Neuronal stem cell (in vitro differentiated cells): ENCODE results near the gene CUL3.
"Not testable (repeated sequence)": the region's sequence is repeated elsewhere in the genome, so short reads cannot be mapped to it uniquely, and the experiment has no call there.

Experiments
- DNase-seq: peaks from one replicate; pipeline ENCODE4 v3.0.0-alpha.2; 2013; ENCODE audit warnings: low spot score
- H2AFZ ChIP-seq: one replicate; pipeline ENCODE4 v1.6.1; 2013; ENCODE audit warnings: mild to moderate bottlenecking, low read length, inconsistent platforms
- H2AK5ac ChIP-seq: 2 replicates; pipeline ENCODE4 v1.6.1; 2013; ENCODE audit warnings: low read depth, mild to moderate bottlenecking, inconsistent platforms, low read length, moderate library complexity, mixed read lengths
- H2BK120ac ChIP-seq: 2 replicates; pipeline ENCODE4 v1.6.1; 2013; ENCODE audit warnings: low read depth, mild to moderate bottlenecking, inconsistent platforms, low read length, moderate library complexity, mixed read lengths
- H2BK12ac ChIP-seq: one replicate; pipeline ENCODE4 v1.6.1; 2013; ENCODE audit warnings: low read length, inconsistent platforms
- H2BK15ac ChIP-seq: 2 replicates; pipeline ENCODE4 v1.6.1; 2013; ENCODE audit warnings: mild to moderate bottlenecking, low read length, inconsistent platforms, mixed read lengths
- H2BK5ac ChIP-seq: one replicate; pipeline ENCODE4 v1.6.1; 2013; ENCODE audit warnings: inconsistent platforms, mild to moderate bottlenecking, low read length, moderate library complexity
- H3K14ac ChIP-seq: one replicate; pipeline ENCODE4 v1.6.1; 2013; ENCODE audit warnings: low read length, inconsistent platforms
- H3K18ac ChIP-seq: 2 replicates; pipeline ENCODE4 v1.6.1; 2013; ENCODE audit warnings: low read length, inconsistent platforms
- H3K23ac ChIP-seq: 2 replicates; pipeline ENCODE4 v1.6.1; 2013; ENCODE audit warnings: low read depth, mild to moderate bottlenecking, mixed read lengths, low read length, inconsistent platforms; ENCODE audit not compliant: poor library complexity
- H3K27ac ChIP-seq: replicated peaks from 3 replicates; pipeline ENCODE4 v1.5.1; 2013; ENCODE audit warnings: low read length, inconsistent platforms
- H3K27me3 ChIP-seq, 3 experiments: 2 replicates each; pipeline ENCODE4 v1.6.1; 2013; ENCODE audit warnings: low read length in 3 of 3, mild to moderate bottlenecking in 2 of 3, inconsistent platforms in 1 of 3, low read depth in 1 of 3, mixed read lengths in 1 of 3, moderate library complexity in 1 of 3; ENCODE audit not compliant: control insufficient read depth in 3 of 3, insufficient read depth in 3 of 3
- H3K36me3 ChIP-seq, 2 donors: replicated peaks in 1 of 2; 2 replicates each; pipeline ENCODE4 v1.6.1; 2013; ENCODE audit warnings: low read length in 2 of 2; ENCODE audit not compliant: control insufficient read depth in 2 of 2, insufficient read depth in 2 of 2
- H3K4ac ChIP-seq: 2 replicates; pipeline ENCODE4 v1.6.1; 2013; ENCODE audit warnings: inconsistent platforms, mild to moderate bottlenecking, low read length, moderate library complexity
- H3K4me1 ChIP-seq, 2 donors: 1 replicate in 1 of 2; 2 replicates in 1 of 2; pipeline ENCODE4 v1.6.1; 2013; ENCODE audit warnings: low read length in 2 of 2, low read depth in 1 of 2; ENCODE audit not compliant: control insufficient read depth in 2 of 2, insufficient read depth in 1 of 2
- H3K4me2 ChIP-seq: one replicate; pipeline ENCODE4 v1.6.1; 2013; ENCODE audit warnings: mild to moderate bottlenecking, low read length, inconsistent platforms; ENCODE audit not compliant: insufficient read depth, poor library complexity, severe bottlenecking
- H3K4me3 ChIP-seq, 2 donors: 2 replicates each; pipeline ENCODE4 v1.5.1; 2013; ENCODE audit warnings: low read length in 2 of 2, mild to moderate bottlenecking in 2 of 2, inconsistent platforms in 1 of 2, moderate library complexity in 1 of 2
- H3K79me1 ChIP-seq: one replicate; pipeline ENCODE4 v1.6.1; 2013; ENCODE audit warnings: low read depth, mild to moderate bottlenecking, inconsistent platforms, low read length, moderate library complexity
- H3K9ac ChIP-seq: one replicate; pipeline ENCODE4 v1.6.1; 2013; ENCODE audit warnings: mild to moderate bottlenecking, low read depth, low read length, inconsistent platforms; ENCODE audit not compliant: poor library complexity
- H3K9me3 ChIP-seq, 2 donors: replicated peaks in 1 of 2; 2 replicates each; pipeline versions ENCODE3 to v1.6.1; 2013; ENCODE audit warnings: low read length in 2 of 2, mild to moderate bottlenecking in 2 of 2, inconsistent platforms in 1 of 2, low read depth in 1 of 2, mixed read lengths in 1 of 2, moderate library complexity in 1 of 2; ENCODE audit not compliant: control insufficient read depth in 2 of 2, insufficient read depth in 1 of 2
- H4K8ac ChIP-seq: one replicate; pipeline ENCODE4 v1.6.1; 2013; ENCODE audit warnings: low read depth, mild to moderate bottlenecking, inconsistent platforms, low read length, moderate library complexity
- H4K91ac ChIP-seq: one replicate; pipeline ENCODE4 v1.6.1; 2013; ENCODE audit warnings: low read length, low read depth, mild to moderate bottlenecking, inconsistent platforms; ENCODE audit not compliant: poor library complexity
- WGBS, 2 donors: extraction: QIAGEN DNeasy Blood & Tissue Kit; methylation state at CpG; one replicate each; pipeline ENCODE4 v1.1.7; 2013; ENCODE audit warnings: missing lambda C conversion rate in 2 of 2, mixed read lengths in 1 of 2; ENCODE audit not compliant: insufficient read length in 2 of 2, insufficient replicate concordance in 1 of 2; ENCODE audit errors: extremely low coverage in 2 of 2; 5-methylcytosine and 5-hydroxymethylcytosine counted together

The CUL3 gene

GRCh38 chr2:224583033-224583432, 2.1 kb downstream of the CUL3 start:
- H2AK5ac ChIP-seq, H4K8ac ChIP-seq, H3K23ac ChIP-seq, H3K18ac ChIP-seq, H3K27me3 ChIP-seq, H3K4ac ChIP-seq, H2BK120ac ChIP-seq, H2BK15ac ChIP-seq, H3K4me1 ChIP-seq, H4K91ac ChIP-seq, H3K14ac ChIP-seq, DNase-seq, H3K27ac ChIP-seq, H3K79me1 ChIP-seq, H2BK5ac ChIP-seq, H3K9ac ChIP-seq, H2AFZ ChIP-seq, H2BK12ac ChIP-seq: not testable (repeated sequence)
- Histone ChIP-seq H3K4me3 (peak overlapping the region in 1 of 2 donors; percentile 95), H3K9me3 (peaks cover 0 to 17% of the 10 kb centered on the region in 2 donors), H3K4me2 (peak overlapping the region; percentile 11), H3K36me3 (peaks cover 2 to 47% of the 10 kb centered on the region in 2 donors)
- no CpG with 5 or more reads among the region's 14 CpGs for WGBS, 2 donors

GRCh38 chr2:224580248-224580647, 4.9 kb downstream of the CUL3 start:
- H2BK15ac ChIP-seq = no peak overlapping the region
- no peak overlapping the region for H3K9ac ChIP-seq
- no peak overlapping the region for H3K4me3 ChIP-seq
- peaks cover 2% of the 10 kb centered on the region for H3K79me1 ChIP-seq
- H2BK5ac ChIP-seq = no peak overlapping the region
- peaks cover 1 to 4% of the 10 kb centered on the region in 2 donors for H3K4me1 ChIP-seq
- no peak overlapping the region for H3K27ac ChIP-seq
- H3K36me3 ChIP-seq = peaks cover 2 to 50% of the 10 kb centered on the region in 2 donors
- H3K9me3 ChIP-seq = peaks cover 0 to 17% of the 10 kb centered on the region in 2 donors
- H3K14ac ChIP-seq = no peak overlapping the region
- no peak overlapping the region for H3K4ac ChIP-seq
- H3K23ac ChIP-seq = no peak overlapping the region
- no peaks in the 10 kb centered on the region for H3K27me3 ChIP-seq
- H3K18ac ChIP-seq = no peak overlapping the region
- H4K91ac ChIP-seq = no peak overlapping the region
- no CpG with 5 or more reads among the region's 12 CpGs for WGBS, 2 donors
- no peak overlapping the region for H2AFZ ChIP-seq
- no peak overlapping the region for H3K4me2 ChIP-seq
- no peak for DNase-seq
- no peak overlapping the region for H4K8ac ChIP-seq
- H2AK5ac ChIP-seq = no peak overlapping the region
- no peak overlapping the region for H2BK120ac ChIP-seq
- H2BK12ac ChIP-seq = no peak overlapping the region

GRCh38 chr2:224579411-224579810, 5.8 kb downstream of the CUL3 start:
- Histone ChIP-seq H3K4me2 (no peak overlapping the region), H2BK15ac (no peak overlapping the region), H4K8ac (no peak overlapping the region), H2BK12ac (no peak overlapping the region), H3K4me1 (peaks cover 3 to 11% of the 10 kb centered on the region in 2 donors), H3K27me3 (no peaks in the 10 kb centered on the region), H3K79me1 (peaks cover 2% of the 10 kb centered on the region), H3K4me3 (no peak overlapping the region), H2BK5ac (no peak overlapping the region), H3K27ac (no peak overlapping the region), H3K9ac (no peak overlapping the region), H2BK120ac (no peak overlapping the region), H3K23ac (no peak overlapping the region), H3K4ac (no peak overlapping the region), H2AK5ac (no peak overlapping the region), H2AFZ (no peak overlapping the region), H3K14ac (no peak overlapping the region), H3K9me3 (peaks cover 0 to 17% of the 10 kb centered on the region in 2 donors), H3K36me3 (peaks cover 2 to 50% of the 10 kb centered on the region in 2 donors), H4K91ac (no peak overlapping the region), H3K18ac (no peak overlapping the region)
- no CpG with 5 or more reads among the region's 2 CpGs for WGBS, 2 donors
- DNase-seq = no peak

GRCh38 chr2:224577541-224577940, 7.6 kb downstream of the CUL3 start:
- WGBS, 2 donors = no CpG with 5 or more reads among the region's 2 CpGs
- H3K18ac ChIP-seq = no peak overlapping the region
- DNase-seq = no peak
- no peak overlapping the region for H2BK15ac ChIP-seq
- peaks cover 3 to 11% of the 10 kb centered on the region in 2 donors for H3K4me1 ChIP-seq
- H3K9ac ChIP-seq = no peak overlapping the region
- peaks cover 0 to 10% of the 10 kb centered on the region in 2 donors for H3K9me3 ChIP-seq
- H3K4me2 ChIP-seq = no peak overlapping the region
- no peak overlapping the region for H2BK120ac ChIP-seq
- H2BK12ac ChIP-seq = no peak overlapping the region
- no peak overlapping the region for H2AK5ac ChIP-seq
- no peak overlapping the region for H3K27ac ChIP-seq
- no peak overlapping the region for H3K14ac ChIP-seq
- no peak overlapping the region for H3K4me3 ChIP-seq
- H2BK5ac ChIP-seq = no peak overlapping the region
- no peak overlapping the region for H4K8ac ChIP-seq
- H3K36me3 ChIP-seq = peaks cover 2 to 47% of the 10 kb centered on the region in 2 donors
- no peak overlapping the region for H3K23ac ChIP-seq
- peaks cover 2% of the 10 kb centered on the region for H3K79me1 ChIP-seq
- H3K4ac ChIP-seq = no peak overlapping the region
- no peak overlapping the region for H2AFZ ChIP-seq
- H4K91ac ChIP-seq = no peak overlapping the region
- H3K27me3 ChIP-seq = no peaks in the 10 kb centered on the region
